GM19023 (cell line): Measurements from ENCODE around the gene ADGRL3.
"Not testable (repeated sequence)": the region's sequence is repeated elsewhere in the genome, so short reads cannot be mapped to it uniquely, and the experiment has no call there.

Experiments
- ATAC-seq: cut with Tn5 transposase; IDR thresholded peaks from one replicate; pipeline ENCODE4 v1.9.1; 2021; ENCODE audit warnings: mild to moderate bottlenecking, moderate library complexity; ENCODE audit not compliant: unreplicated experiment

Gene ADGRL3

GRCh38 chr4:61596606-61597340 lies 396.6 kb downstream of the ADGRL3 start:
- ATAC-seq = no peak

- no peak for ATAC-seq
Observed at GRCh38 chr4:61603086-61603485, 403.0 kb downstream of the ADGRL3 start.

GRCh38 chr4:61604054-61604453 lies 403.9 kb downstream of the ADGRL3 start:
- no peak for ATAC-seq

- no peak for ATAC-seq
Observed at GRCh38 chr4:61605984-61606383, 405.9 kb downstream of the ADGRL3 start.

GRCh38 chr4:61614231-61614630 lies 414.1 kb downstream of the ADGRL3 start:
- no peak for ATAC-seq

GRCh38 chr4:61619528-61619927 lies 419.4 kb downstream of the ADGRL3 start:
- ATAC-seq = no peak

- ATAC-seq = no peak
Observed at GRCh38 chr4:61628282-61628681, 428.2 kb downstream of the ADGRL3 start.

- ATAC-seq = no peak
Observed at GRCh38 chr4:61628727-61629126, 428.6 kb downstream of the ADGRL3 start.

- ATAC-seq = no peak
Observed at GRCh38 chr4:61630548-61630947, 430.4 kb downstream of the ADGRL3 start.

- no peak for ATAC-seq
Observed at GRCh38 chr4:61638591-61638990, 438.5 kb downstream of the ADGRL3 start.

GRCh38 chr4:61646746-61647350 lies 446.7 kb downstream of the ADGRL3 start:
- ATAC-seq = not testable (repeated sequence)

- ATAC-seq = no peak
Observed at GRCh38 chr4:61648264-61648663, 448.1 kb downstream of the ADGRL3 start.

- no peak for ATAC-seq
Observed at GRCh38 chr4:61657016-61657415, 456.9 kb downstream of the ADGRL3 start.

- no peak for ATAC-seq
Observed at GRCh38 chr4:61661960-61662359, 461.8 kb downstream of the ADGRL3 start.

- no peak for ATAC-seq
Observed at GRCh38 chr4:61662362-61662761, 462.2 kb downstream of the ADGRL3 start.

- no peak for ATAC-seq
Observed at GRCh38 chr4:61663310-61663709, 463.2 kb downstream of the ADGRL3 start.

- ATAC-seq = no peak
Observed at GRCh38 chr4:61665649-61666048, 465.5 kb downstream of the ADGRL3 start.

- ATAC-seq = no peak
Observed at GRCh38 chr4:61666244-61666643, 466.1 kb downstream of the ADGRL3 start.

- no peak for ATAC-seq
Observed at GRCh38 chr4:61671599-61671998, 471.5 kb downstream of the ADGRL3 start.

- no peak for ATAC-seq
Observed at GRCh38 chr4:61675464-61675863, 475.3 kb downstream of the ADGRL3 start.

GRCh38 chr4:61678297-61678696 lies 478.2 kb downstream of the ADGRL3 start:
- no peak for ATAC-seq

GRCh38 chr4:61693520-61693919 lies 493.4 kb downstream of the ADGRL3 start:
- ATAC-seq = no peak
